Progenitor cell of endocrine pancreas (in vitro differentiated cells): ENCODE results near the gene MX2. TPM values are rescaled to one million over a fixed set of nuclear protein-coding genes. Genes with fewer than 3 reads are reported as not detected.

Source experiments
- DNase-seq: peaks from one replicate; pipeline ENCODE4 v3.0.0; 2021; ENCODE audit warnings: low spot score; ENCODE audit not compliant: unreplicated experiment
- H3K27ac Mint-ChIP-seq: 2 replicates; pipeline ENCODE4 v1.8.0; 2021; ENCODE audit warnings: mild to moderate bottlenecking, moderate library complexity, mixed read lengths
- H3K27me3 Mint-ChIP-seq: 2 replicates; pipeline ENCODE4 v1.8.0; 2021; ENCODE audit warnings: mixed read lengths
- H3K36me3 Mint-ChIP-seq: 2 replicates; pipeline ENCODE4 v1.8.0; 2022; ENCODE audit warnings: mixed read lengths; ENCODE audit not compliant: insufficient read depth
- H3K4me1 Mint-ChIP-seq: 2 replicates; pipeline ENCODE4 v1.8.0; 2021; ENCODE audit warnings: low read depth, mixed read lengths
- H3K4me3 Mint-ChIP-seq: 2 replicates; pipeline ENCODE4 v1.8.0; 2021; ENCODE audit warnings: low read depth, mild to moderate bottlenecking, moderate library complexity, mixed read lengths
- H3K9me3 Mint-ChIP-seq: 2 replicates; pipeline ENCODE4 v1.8.0; 2021; ENCODE audit warnings: low read depth, mixed read lengths
- total RNA-seq: library from RNA; stranded (reverse); gene quantifications from 2 replicates; pipeline ENCODE4 v1.2.1, GENCODE V29; 2021
- TF ChIP-seq, protein P1 (sequence below): fragments of 200-600 bp; sonication (generic); IDR thresholded peaks from one replicate; pipeline ENCODE4 v1.5.0; 2021; ENCODE audit warnings: antibody characterized with exemption, mild to moderate bottlenecking; ENCODE audit not compliant: unreplicated experiment

Gene MX2
- total RNA-seq, 1 donor from 2014 or later: 0.86 TPM

DNA sequence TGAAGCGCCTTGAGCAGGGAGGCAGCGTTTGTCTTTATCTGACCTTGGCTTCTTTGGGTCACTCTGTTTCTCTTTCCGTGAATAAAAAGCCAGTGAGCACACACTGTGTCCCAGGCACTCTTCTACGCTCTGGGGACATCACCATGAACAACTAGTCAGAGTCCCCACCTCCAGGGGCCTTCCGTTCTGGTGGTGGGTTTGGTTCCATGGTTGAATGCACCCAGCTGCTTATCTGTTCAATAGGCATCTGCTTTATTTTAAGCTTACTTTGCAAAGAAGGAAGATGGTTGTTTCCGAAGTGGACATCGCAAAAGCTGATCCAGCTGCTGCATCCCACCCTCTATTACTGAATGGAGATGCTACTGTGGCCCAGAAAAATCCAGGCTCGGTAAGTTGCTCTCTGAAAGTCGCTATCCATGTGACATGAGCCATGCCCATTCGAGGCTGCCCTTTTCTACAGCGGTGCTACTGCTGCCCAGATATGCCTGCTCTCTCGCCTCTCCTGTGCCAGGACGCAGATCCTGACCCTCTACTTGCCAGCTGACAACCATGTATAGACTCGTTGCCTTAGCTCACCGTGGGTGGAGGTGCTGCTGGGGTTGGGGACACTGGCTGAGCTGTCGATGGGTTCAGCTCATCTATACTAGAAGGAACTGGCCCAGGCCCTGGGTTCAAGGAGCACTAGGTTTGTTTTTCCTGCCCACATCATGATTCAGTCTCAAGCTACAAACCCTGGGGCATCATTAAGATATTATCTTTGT is 70.1 kb downstream of the MX2 start:
- DNase-seq: no peak
- Mint-ChIP-seq H3K27ac (no peak overlapping the region), H3K36me3 (peaks cover 10% of the 10 kb centered on the region), H3K4me3 (no peak overlapping the region), H3K9me3 (peaks cover 13% of the 10 kb centered on the region), H3K4me1 (no peaks in the 10 kb centered on the region), H3K27me3 (peaks cover 26% of the 10 kb centered on the region)
- TF ChIP-seq, protein P1, sequence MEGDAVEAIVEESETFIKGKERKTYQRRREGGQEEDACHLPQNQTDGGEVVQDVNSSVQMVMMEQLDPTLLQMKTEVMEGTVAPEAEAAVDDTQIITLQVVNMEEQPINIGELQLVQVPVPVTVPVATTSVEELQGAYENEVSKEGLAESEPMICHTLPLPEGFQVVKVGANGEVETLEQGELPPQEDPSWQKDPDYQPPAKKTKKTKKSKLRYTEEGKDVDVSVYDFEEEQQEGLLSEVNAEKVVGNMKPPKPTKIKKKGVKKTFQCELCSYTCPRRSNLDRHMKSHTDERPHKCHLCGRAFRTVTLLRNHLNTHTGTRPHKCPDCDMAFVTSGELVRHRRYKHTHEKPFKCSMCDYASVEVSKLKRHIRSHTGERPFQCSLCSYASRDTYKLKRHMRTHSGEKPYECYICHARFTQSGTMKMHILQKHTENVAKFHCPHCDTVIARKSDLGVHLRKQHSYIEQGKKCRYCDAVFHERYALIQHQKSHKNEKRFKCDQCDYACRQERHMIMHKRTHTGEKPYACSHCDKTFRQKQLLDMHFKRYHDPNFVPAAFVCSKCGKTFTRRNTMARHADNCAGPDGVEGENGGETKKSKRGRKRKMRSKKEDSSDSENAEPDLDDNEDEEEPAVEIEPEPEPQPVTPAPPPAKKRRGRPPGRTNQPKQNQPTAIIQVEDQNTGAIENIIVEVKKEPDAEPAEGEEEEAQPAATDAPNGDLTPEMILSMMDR: no peak

DNA sequence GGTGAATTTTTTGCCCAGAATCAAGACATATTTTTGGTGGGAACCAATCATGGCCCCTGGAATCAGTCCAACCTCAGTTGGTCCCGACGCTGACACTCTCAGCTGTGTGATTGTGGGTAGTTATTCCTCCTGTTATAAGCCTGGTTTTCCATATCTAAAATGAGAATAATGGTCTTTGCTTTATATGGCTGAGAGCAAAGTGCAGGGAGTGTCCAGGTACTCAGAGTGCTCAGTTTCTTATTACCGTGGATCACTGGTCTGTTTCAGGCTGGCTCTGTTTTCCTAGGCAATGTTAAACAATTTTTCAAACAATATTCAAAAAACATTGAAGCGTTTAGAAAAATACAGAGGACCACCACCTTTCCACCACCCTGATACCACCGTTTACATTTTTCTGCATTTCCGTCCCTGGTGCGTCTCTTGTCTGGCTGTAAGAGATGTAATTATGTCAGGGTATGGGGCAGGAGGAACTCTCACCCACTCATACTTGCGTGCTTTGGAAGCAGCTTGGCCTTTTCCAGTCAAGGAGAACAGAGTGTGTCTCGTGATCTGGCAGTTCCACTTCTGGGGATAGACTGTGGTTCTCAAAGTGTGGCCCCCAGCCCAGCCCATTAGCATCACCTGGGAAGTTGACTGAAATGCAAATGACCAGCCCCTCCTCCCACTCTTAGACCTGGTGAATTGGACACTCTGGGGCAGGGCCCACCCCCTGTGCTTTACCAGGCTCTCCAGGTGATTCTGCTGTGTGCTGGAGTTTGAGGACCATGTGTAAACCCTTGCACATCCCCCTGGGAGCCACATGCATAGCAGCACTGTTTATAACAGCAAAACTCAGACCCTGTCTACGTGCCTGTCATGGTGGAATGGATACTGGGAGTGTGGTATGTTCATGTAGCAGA is 71.0 kb downstream of the MX2 start:
- Mint-ChIP-seq H3K9me3 (peaks cover 13% of the 10 kb centered on the region), H3K4me3 (no peak overlapping the region), H3K27ac (peak overlapping the region; percentile 80), H3K4me1 (peaks cover under 1% of the 10 kb centered on the region), H3K27me3 (peaks cover 18% of the 10 kb centered on the region), H3K36me3 (peaks cover 10% of the 10 kb centered on the region)
- TF ChIP-seq, protein P1: no peak
- no peak for DNase-seq

DNA sequence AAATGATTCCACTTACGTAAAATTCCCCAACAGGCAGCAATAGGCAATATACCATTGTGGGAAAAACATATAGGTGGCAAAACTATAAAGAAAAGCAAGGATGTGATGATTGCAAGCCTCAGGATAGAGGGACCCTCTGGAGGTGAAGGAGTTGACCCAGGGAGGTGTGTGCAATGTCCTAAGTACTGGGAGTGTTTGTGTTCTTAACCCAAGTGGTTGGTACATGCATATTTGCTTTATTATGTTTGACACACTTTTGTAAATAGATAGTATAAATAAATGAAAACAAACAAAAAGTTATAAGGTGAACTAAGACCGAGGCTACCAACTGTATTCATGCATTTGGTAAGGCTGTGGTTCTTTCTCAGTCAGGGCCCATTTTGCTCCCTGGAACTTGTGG is 71.7 kb downstream of the MX2 start:
- TF ChIP-seq, protein P1: no peak
- peaks cover 13% of the 10 kb centered on the region for H3K9me3 Mint-ChIP-seq
- DNase-seq: no peak
- H3K36me3 Mint-ChIP-seq: peaks cover 10% of the 10 kb centered on the region
- no peak overlapping the region for H3K4me3 Mint-ChIP-seq
- peaks cover 2% of the 10 kb centered on the region for H3K4me1 Mint-ChIP-seq
- H3K27me3 Mint-ChIP-seq: peaks cover 10% of the 10 kb centered on the region
- no peak overlapping the region for H3K27ac Mint-ChIP-seq

DNA sequence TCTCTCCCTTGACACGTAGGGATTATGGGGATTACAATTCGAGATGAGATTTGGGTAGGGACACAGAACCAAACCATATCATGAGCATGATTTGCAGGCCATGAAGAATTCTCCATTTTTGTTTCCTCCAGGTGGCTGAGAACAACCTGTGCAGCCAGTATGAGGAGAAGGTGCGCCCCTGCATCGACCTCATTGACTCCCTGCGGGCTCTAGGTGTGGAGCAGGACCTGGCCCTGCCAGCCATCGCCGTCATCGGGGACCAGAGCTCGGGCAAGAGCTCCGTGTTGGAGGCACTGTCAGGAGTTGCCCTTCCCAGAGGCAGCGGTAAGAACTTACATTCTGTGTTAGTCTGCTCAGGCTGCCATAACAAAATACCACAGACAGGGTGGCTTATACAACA is 73.9 kb downstream of the MX2 start:
- peaks cover 13% of the 10 kb centered on the region for H3K9me3 Mint-ChIP-seq
- TF ChIP-seq, protein P1: no peak
- no peak overlapping the region for H3K27ac Mint-ChIP-seq
- no peak overlapping the region for H3K4me3 Mint-ChIP-seq
- H3K36me3 Mint-ChIP-seq: peaks cover 10% of the 10 kb centered on the region
- no peak for DNase-seq
- peaks cover 2% of the 10 kb centered on the region for H3K4me1 Mint-ChIP-seq
- H3K27me3 Mint-ChIP-seq: no peaks in the 10 kb centered on the region

DNA sequence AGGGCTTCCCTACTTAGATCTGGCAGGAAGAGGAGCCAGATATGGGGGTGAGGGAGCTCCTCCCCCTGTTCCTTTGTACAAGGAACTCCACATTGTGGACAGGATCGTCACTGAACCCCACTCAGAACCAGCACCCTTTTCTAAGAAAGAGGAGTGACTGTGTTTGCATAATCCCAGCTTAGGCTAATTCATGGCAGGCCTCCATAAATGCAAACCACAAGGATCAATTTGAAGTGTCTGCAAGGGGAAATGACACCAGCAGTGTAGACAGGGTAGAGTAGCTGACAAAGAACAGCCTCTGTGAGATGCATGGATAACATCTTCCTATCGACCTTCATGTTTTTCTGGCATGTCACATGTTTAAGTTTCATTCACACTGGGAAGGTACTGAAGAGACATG is 75.9 kb downstream of the MX2 start:
- H3K27me3 Mint-ChIP-seq: no peaks in the 10 kb centered on the region
- H3K9me3 Mint-ChIP-seq: peaks cover 13% of the 10 kb centered on the region
- peaks cover 2% of the 10 kb centered on the region for H3K4me1 Mint-ChIP-seq
- peaks cover 10% of the 10 kb centered on the region for H3K36me3 Mint-ChIP-seq
- TF ChIP-seq, protein P1: no peak
- H3K27ac Mint-ChIP-seq: no peak overlapping the region
- no peak for DNase-seq
- no peak overlapping the region for H3K4me3 Mint-ChIP-seq
